Measurements from ENCODE around the gene SPATA13.

DNA sequence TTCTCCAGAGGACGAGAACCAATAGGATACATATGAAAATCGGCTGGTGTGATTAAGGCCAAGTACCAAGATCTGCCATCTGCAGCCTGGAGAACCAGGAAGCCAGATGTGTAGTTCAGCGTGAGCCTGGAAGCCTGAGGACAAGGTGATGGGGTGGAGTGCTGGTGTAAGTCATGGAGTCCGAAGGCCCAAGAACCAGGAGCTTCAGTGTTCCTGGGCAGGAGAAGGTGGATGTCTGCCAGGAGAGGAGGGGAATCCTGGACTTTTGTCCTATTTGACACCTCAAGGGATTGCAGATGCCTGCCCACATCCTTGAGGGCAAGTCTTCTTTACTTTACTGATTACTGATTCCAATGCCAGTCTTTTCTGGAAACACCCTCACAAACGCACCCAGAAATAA lies 71.5 kb downstream of the SPATA13 start:
- no peak for TF ChIP-seq POLR2A (IDR thresholded peaks at IDR 0.05; ENCODE audit: low read length)
- no peak for TF ChIP-seq GATA1 (IDR thresholded peaks at IDR 0.05; ENCODE audit: low read depth, low read length)

All from erythroblast (primary cell).